ENCODE data around the gene FERMT2.

The FERMT2 gene

GRCh38 chr14:52808101-52808500 lies 142.7 kb downstream of the FERMT2 start:
- no peak for DNase-seq
